Mesendoderm (in vitro differentiated cells): ENCODE data around the gene FYN.
A peak's percentile ranks its signal among the peaks of the same experiment; 100 is the strongest.

ENCODE experiments used
- DNase-seq: peaks from one replicate; pipeline ENCODE4 v3.0.0; 2013
- H2AK5ac ChIP-seq: 2 replicates; pipeline ENCODE4 v1.6.1; 2013; ENCODE audit warnings: low read length, inconsistent platforms
- H2BK120ac ChIP-seq: 2 replicates; pipeline ENCODE4 v1.6.1; 2013; ENCODE audit warnings: low read depth, mild to moderate bottlenecking, low read length, moderate library complexity, mixed read lengths
- H2BK15ac ChIP-seq: replicated peaks from 2 replicates; pipeline ENCODE4 v1.6.1; 2013; ENCODE audit warnings: low read depth, mild to moderate bottlenecking, moderate library complexity
- H2BK5ac ChIP-seq: 2 replicates; pipeline ENCODE4 v1.6.1; 2013; ENCODE audit warnings: low read length, inconsistent platforms
- H3K18ac ChIP-seq: 2 replicates; pipeline ENCODE4 v1.6.1; 2013; ENCODE audit warnings: mild to moderate bottlenecking, low read length, mixed read lengths
- H3K23ac ChIP-seq: one replicate; pipeline ENCODE4 v1.6.1; 2013; ENCODE audit warnings: low read length
- H3K27ac ChIP-seq: 2 replicates; pipeline ENCODE4 v1.5.1; 2013; ENCODE audit warnings: low read depth, mild to moderate bottlenecking, inconsistent platforms, low read length, moderate library complexity
- H3K27me3 ChIP-seq: 2 replicates; pipeline ENCODE4 v1.6.1; 2013; ENCODE audit warnings: low read length, control low read depth, mild to moderate bottlenecking, inconsistent platforms; ENCODE audit not compliant: insufficient read depth, poor library complexity
- H3K36me3 ChIP-seq: 2 replicates; pipeline ENCODE4 v1.6.1; 2013; ENCODE audit warnings: low read length, inconsistent platforms; ENCODE audit not compliant: control insufficient read depth, insufficient read depth
- H3K4ac ChIP-seq: one replicate; pipeline ENCODE4 v1.6.1; 2013; ENCODE audit warnings: low read depth, mild to moderate bottlenecking, low read length, moderate library complexity
- H3K4me1 ChIP-seq: 2 replicates; pipeline ENCODE4 v1.6.1; 2013; ENCODE audit warnings: low read depth, low read length, inconsistent platforms; ENCODE audit not compliant: control insufficient read depth
- H3K4me2 ChIP-seq: 2 replicates; pipeline ENCODE4 v1.6.1; 2013; ENCODE audit warnings: low read length
- H3K4me3 ChIP-seq: 2 replicates; pipeline ENCODE4 v1.5.1; 2013; ENCODE audit warnings: mild to moderate bottlenecking, low read length
- H3K56ac ChIP-seq: one replicate; pipeline ENCODE4 v1.6.1; 2013; ENCODE audit warnings: low read length
- H3K79me1 ChIP-seq: 2 replicates; pipeline ENCODE4 v1.6.1; 2013; ENCODE audit warnings: low read length, inconsistent platforms
- H3K79me2 ChIP-seq: 2 replicates; pipeline ENCODE4 v1.6.1; 2013; ENCODE audit warnings: mild to moderate bottlenecking, low read length; ENCODE audit not compliant: control insufficient read depth, insufficient read depth
- H3K9ac ChIP-seq: 2 replicates; pipeline ENCODE4 v1.6.1; 2013; ENCODE audit warnings: low read length, inconsistent platforms
- H4K5ac ChIP-seq: one replicate; pipeline ENCODE4 v1.6.1; 2013; ENCODE audit warnings: low read length
- H4K8ac ChIP-seq: one replicate; pipeline ENCODE4 v1.6.1; 2013; ENCODE audit warnings: low read depth, mild to moderate bottlenecking, control low read depth, low read length, moderate library complexity
- WGBS: extraction: QIAGEN DNeasy Blood & Tissue Kit; methylation state at CpG from one replicate; pipeline ENCODE4 v1.1.7; 2013; ENCODE audit warnings: low lambda C conversion rate, missing lambda C conversion rate; ENCODE audit not compliant: insufficient coverage; ENCODE audit errors: extremely low coverage; 5-methylcytosine and 5-hydroxymethylcytosine counted together

The FYN gene

DNA sequence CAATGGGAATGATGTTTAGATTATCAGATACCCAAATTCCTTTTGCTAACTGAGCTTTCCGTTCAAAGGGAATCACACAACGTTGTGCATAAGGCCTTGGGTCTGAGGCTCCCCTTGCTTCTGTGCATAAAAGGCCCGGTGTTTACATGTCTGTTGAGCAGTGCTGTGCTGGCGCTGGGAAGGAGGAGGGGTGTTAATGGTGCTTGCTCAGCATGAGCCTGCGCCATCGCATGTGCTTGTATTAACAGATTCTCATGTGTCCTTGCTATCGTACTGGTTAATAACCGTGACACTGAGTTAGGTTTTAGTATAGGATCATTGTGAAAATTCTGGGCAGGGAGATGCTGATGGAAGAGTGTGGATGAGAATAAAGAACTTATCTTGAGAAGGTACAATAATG lies 205.3 kb downstream of the FYN start:
- H3K9ac ChIP-seq = no peak overlapping the region
- no peak overlapping the region for H3K4me3 ChIP-seq
- peaks cover 8% of the 10 kb centered on the region for H3K4me1 ChIP-seq
- H2BK15ac ChIP-seq = no peak overlapping the region
- no peak overlapping the region for H4K8ac ChIP-seq
- H3K79me1 ChIP-seq = no peaks in the 10 kb centered on the region
- H3K36me3 ChIP-seq = no peaks in the 10 kb centered on the region
- H3K27ac ChIP-seq = no peak overlapping the region
- no peak overlapping the region for H3K18ac ChIP-seq
- no peak overlapping the region for H2AK5ac ChIP-seq
- no peaks in the 10 kb centered on the region for H3K27me3 ChIP-seq
- no CpG with 5 or more reads among the region's 8 CpGs for WGBS
- no peak overlapping the region for H3K23ac ChIP-seq
- H3K79me2 ChIP-seq = no peaks in the 10 kb centered on the region
- H3K4me2 ChIP-seq = no peak overlapping the region
- H3K4ac ChIP-seq = no peak overlapping the region
- no peak overlapping the region for H3K56ac ChIP-seq
- H4K5ac ChIP-seq = no peak overlapping the region
- no peak for DNase-seq
- H2BK5ac ChIP-seq = no peak overlapping the region
- H2BK120ac ChIP-seq = no peak overlapping the region

DNA sequence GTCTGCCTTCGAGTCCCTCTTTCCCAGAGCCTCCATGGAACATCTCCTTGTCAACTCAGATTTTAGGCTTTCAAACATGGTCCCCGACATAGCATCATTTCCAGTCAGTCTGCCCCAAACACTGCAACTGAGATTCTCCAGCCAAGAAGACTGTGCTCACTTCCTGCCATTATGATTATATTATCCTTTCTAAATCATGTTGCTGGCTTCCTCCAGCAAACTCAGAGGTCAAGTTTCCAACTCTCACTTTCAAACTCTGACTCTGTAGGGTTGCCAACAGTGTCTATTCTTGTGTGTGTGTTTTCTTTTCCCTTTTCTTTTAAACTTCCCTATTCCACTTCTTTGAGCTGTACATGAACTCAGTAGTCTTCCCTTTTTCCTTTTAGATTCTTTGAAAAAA lies 206.4 kb downstream of the FYN start:
- Histone ChIP-seq H3K4me3 (no peak overlapping the region), H3K23ac (no peak overlapping the region), H2BK120ac (no peak overlapping the region), H3K56ac (no peak overlapping the region), H3K4ac (no peak overlapping the region), H4K5ac (no peak overlapping the region), H3K18ac (no peak overlapping the region), H3K79me1 (no peaks in the 10 kb centered on the region), H4K8ac (no peak overlapping the region), H2BK5ac (no peak overlapping the region), H2BK15ac (no peak overlapping the region), H3K4me1 (peaks cover 13% of the 10 kb centered on the region), H2AK5ac (no peak overlapping the region), H3K27me3 (no peaks in the 10 kb centered on the region), H3K9ac (no peak overlapping the region), H3K27ac (no peak overlapping the region), H3K79me2 (no peaks in the 10 kb centered on the region), H3K36me3 (no peaks in the 10 kb centered on the region), H3K4me2 (no peak overlapping the region)
- no CpG with 5 or more reads among the region's 2 CpGs for WGBS
- no peak for DNase-seq

DNA sequence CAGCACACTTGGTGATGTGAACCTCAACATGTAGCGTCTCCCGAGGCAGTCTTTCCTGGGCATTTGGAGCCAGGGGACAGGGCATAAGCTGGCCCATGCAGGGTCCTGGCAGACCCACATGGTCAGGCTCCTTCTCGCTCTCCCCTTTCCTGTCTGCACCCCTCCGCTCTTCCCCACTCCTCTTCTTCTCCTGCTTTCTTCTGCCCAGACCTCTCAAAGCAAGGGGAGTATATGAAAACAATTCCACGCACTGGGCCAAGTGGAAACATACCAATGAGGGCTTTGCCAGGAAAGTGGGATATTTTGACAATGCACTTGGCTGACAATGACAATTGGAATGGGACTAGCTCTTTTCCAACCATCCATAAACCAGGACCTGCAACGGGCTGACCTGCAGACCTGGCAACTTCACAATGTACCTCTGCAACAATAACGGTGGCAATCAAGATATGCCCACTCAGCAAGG lies 208.7 kb downstream of the FYN start:
- H2AK5ac ChIP-seq = no peak overlapping the region
- no peaks in the 10 kb centered on the region for H3K79me2 ChIP-seq
- H3K4me1 ChIP-seq = peaks cover 15% of the 10 kb centered on the region
- H2BK120ac ChIP-seq = no peak overlapping the region
- no peak for DNase-seq
- no peak overlapping the region for H3K4me3 ChIP-seq
- H3K18ac ChIP-seq = no peak overlapping the region
- no peaks in the 10 kb centered on the region for H3K36me3 ChIP-seq
- H2BK5ac ChIP-seq = no peak overlapping the region
- H3K9ac ChIP-seq = no peak overlapping the region
- no peak overlapping the region for H2BK15ac ChIP-seq
- no peak overlapping the region for H3K4ac ChIP-seq
- H3K56ac ChIP-seq = no peak overlapping the region
- WGBS = no CpG with 5 or more reads among the region's 7 CpGs
- no peak overlapping the region for H4K5ac ChIP-seq
- no peaks in the 10 kb centered on the region for H3K27me3 ChIP-seq
- no peak overlapping the region for H3K4me2 ChIP-seq
- no peak overlapping the region for H4K8ac ChIP-seq
- no peak overlapping the region for H3K27ac ChIP-seq
- no peak overlapping the region for H3K23ac ChIP-seq
- no peaks in the 10 kb centered on the region for H3K79me1 ChIP-seq

DNA sequence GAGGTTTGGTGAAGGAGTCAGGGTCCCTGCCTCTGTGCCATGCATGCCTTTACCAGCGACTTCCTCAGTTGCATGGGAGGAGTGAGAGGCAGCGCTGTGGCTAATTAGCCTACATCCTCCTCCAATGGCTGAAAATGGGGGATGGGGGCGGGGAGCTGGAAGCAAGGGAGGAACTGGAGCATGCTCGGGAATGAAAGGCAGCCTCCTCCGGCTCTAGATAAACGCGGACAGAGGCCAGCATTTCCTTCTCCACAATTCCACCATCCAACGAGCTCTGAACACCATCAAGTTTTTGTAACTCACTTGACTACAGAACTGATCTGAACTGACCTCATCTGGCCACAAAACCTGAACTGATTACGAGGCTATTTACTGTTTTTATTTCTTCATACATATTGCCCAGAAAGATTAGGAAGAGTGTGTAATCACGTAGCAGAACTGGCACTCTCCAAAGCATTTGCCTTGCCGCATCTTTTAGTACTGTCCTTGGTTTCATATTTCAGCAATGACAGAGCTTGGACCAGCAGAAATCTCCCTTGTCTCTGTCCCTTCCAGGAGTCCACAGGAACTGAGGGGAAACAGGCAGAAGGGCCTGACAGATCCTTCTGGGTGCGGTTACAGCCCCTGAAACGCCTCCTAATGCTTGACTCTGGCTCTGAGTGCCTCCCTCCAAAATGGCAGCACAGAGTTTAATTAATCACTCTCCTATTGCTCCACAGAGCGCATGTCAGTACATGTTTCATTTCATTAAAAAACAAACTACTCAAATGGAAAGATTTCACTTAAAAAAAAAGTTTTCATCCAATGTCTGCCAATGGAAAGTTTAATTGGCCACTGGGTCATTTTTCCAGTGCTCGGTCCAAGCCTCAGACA lies 209.3 kb downstream of the FYN start:
- Histone ChIP-seq H3K79me1 (no peaks in the 10 kb centered on the region), H3K56ac (peak overlapping the region; percentile 58), H2BK120ac (no peak overlapping the region), H4K5ac (no peak overlapping the region), H3K36me3 (no peaks in the 10 kb centered on the region), H3K4me1 (peaks cover 15% of the 10 kb centered on the region), H2AK5ac (no peak overlapping the region), H3K4me2 (peak overlapping the region; percentile 16), H3K79me2 (no peaks in the 10 kb centered on the region), H3K23ac (peak overlapping the region; percentile 48), H2BK5ac (no peak overlapping the region), H2BK15ac (no peak overlapping the region), H3K9ac (peak overlapping the region; percentile 46), H3K4ac (no peak overlapping the region), H4K8ac (no peak overlapping the region), H3K27ac (peak overlapping the region; percentile 36), H3K4me3 (no peak overlapping the region), H3K27me3 (no peaks in the 10 kb centered on the region), H3K18ac (no peak overlapping the region)
- DNase-seq = peak; percentile 96
- no CpG with 5 or more reads among the region's 15 CpGs for WGBS

DNA sequence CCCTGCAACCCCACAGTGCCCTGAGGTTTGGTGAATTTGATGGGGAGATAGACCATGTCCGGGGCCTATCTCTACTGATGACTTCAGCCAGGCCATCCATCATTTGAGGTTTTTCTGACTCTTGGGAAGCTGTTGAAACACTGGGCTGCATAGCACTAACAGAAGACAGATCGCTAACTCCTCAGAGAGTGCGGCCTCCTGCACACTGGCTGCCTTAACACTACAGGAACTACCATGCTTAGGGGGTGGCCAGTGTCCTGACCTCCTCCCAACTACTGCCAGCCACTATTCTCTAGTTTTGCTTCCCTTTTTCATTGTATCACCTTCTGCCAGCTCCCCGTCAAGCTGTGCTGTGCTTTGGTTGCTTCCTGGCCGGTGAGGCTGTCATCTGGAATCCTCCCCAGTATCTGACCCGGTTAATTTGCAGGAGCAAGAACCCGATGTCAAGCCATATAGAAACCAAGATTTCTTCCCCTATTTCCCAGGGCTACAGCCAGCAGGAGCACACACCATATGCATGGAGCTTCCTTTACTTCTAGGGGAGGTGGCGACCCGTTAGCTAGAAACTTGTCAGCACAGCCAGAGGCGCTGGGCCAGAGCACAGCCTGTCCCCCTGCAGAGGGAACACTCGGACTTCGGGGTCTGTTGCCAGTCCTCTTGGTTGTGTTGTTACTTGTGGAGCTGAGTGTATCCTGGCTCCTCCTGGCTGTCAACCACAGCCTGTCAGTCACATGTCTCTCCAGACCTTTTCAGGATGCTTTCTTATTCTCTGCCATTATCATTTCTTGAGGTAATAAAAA lies 210.3 kb downstream of the FYN start:
- no peak overlapping the region for H3K4me3 ChIP-seq
- no peak overlapping the region for H3K23ac ChIP-seq
- H4K8ac ChIP-seq = no peak overlapping the region
- WGBS = no CpG with 5 or more reads among the region's 12 CpGs
- no peak overlapping the region for H3K4me2 ChIP-seq
- peak overlapping the region; percentile 0 for H3K56ac ChIP-seq
- H3K27ac ChIP-seq = no peak overlapping the region
- H3K4me1 ChIP-seq = peaks cover 15% of the 10 kb centered on the region
- H2BK120ac ChIP-seq = no peak overlapping the region
- H3K18ac ChIP-seq = no peak overlapping the region
- H3K27me3 ChIP-seq = no peaks in the 10 kb centered on the region
- no peak overlapping the region for H3K4ac ChIP-seq
- no peaks in the 10 kb centered on the region for H3K79me2 ChIP-seq
- no peaks in the 10 kb centered on the region for H3K79me1 ChIP-seq
- H3K36me3 ChIP-seq = no peaks in the 10 kb centered on the region
- H4K5ac ChIP-seq = no peak overlapping the region
- H2BK5ac ChIP-seq = no peak overlapping the region
- peak; percentile 59 for DNase-seq
- no peak overlapping the region for H3K9ac ChIP-seq
- no peak overlapping the region for H2BK15ac ChIP-seq
- no peak overlapping the region for H2AK5ac ChIP-seq
